Activated T-helper 1 cell treated with anti-CD3 and anti-CD28 coated beads, Interleukin-12 subunit alpha, Interleukin-12 subunit beta, Interleukin-2, Interleukin-4 antibody, amounts not matched to agents 30 ng/mL and 10 ng/mL and 1 ng/mL, durations not matched to agents 14 hours and 24 hours and 36 hours (primary cell): ENCODE data around the gene EEF2K. TPM values are rescaled to one million over a fixed set of nuclear protein-coding genes. Genes with fewer than 3 reads are reported as not detected.

ENCODE experiments used
- DNase-seq: peaks from one replicate; pipeline ENCODE4 v3.0.0; 2021; ENCODE audit warnings: low spot score
- H3K27ac Mint-ChIP-seq: one replicate; pipeline ENCODE4 v1.8.0; 2021; ENCODE audit warnings: mild to moderate bottlenecking, mixed read lengths
- H3K27me3 Mint-ChIP-seq: one replicate; pipeline ENCODE4 v1.8.0; 2022; ENCODE audit warnings: mild to moderate bottlenecking, moderate library complexity, mixed read lengths; ENCODE audit not compliant: insufficient read depth
- H3K36me3 Mint-ChIP-seq: one replicate; pipeline ENCODE4 v1.8.0; 2021; ENCODE audit warnings: low read depth, mixed read lengths
- H3K4me1 Mint-ChIP-seq: one replicate; pipeline ENCODE4 v1.8.0; 2021; ENCODE audit warnings: low read depth, mixed read lengths
- H3K4me3 Mint-ChIP-seq: one replicate; pipeline ENCODE4 v1.8.0; 2021; ENCODE audit warnings: mild to moderate bottlenecking, moderate library complexity, mixed read lengths
- H3K9me3 Mint-ChIP-seq: one replicate; pipeline ENCODE4 v1.8.0; 2021; ENCODE audit warnings: mixed read lengths
- intact Hi-C: fragments of 100-400 bp; cut with micrococcal nuclease; formaldehyde crosslinking; loops from one replicate; pipeline ENCODE4 v1.15.1; 2024
- total RNA-seq: library from RNA; stranded (reverse); gene quantifications from 2 replicates; pipeline ENCODE4 v1.2.3, GENCODE V29; 2022

Gene EEF2K
- total RNA-seq, 1 donor from 2014 or later = 28.3 TPM

- no peaks in the 10 kb centered on the region for H3K4me1 Mint-ChIP-seq
- no peak overlapping the region for H3K27ac Mint-ChIP-seq
- intact Hi-C loops = no loop called here
- no peaks in the 10 kb centered on the region for H3K27me3 Mint-ChIP-seq
- no peaks in the 10 kb centered on the region for H3K9me3 Mint-ChIP-seq
- DNase-seq = no peak
- H3K4me3 Mint-ChIP-seq = no peak overlapping the region
- peaks cover 40% of the 10 kb centered on the region for H3K36me3 Mint-ChIP-seq
Observed at GRCh38 chr16:22313876-22314470, 107.9 kb downstream of the EEF2K start.

DNA sequence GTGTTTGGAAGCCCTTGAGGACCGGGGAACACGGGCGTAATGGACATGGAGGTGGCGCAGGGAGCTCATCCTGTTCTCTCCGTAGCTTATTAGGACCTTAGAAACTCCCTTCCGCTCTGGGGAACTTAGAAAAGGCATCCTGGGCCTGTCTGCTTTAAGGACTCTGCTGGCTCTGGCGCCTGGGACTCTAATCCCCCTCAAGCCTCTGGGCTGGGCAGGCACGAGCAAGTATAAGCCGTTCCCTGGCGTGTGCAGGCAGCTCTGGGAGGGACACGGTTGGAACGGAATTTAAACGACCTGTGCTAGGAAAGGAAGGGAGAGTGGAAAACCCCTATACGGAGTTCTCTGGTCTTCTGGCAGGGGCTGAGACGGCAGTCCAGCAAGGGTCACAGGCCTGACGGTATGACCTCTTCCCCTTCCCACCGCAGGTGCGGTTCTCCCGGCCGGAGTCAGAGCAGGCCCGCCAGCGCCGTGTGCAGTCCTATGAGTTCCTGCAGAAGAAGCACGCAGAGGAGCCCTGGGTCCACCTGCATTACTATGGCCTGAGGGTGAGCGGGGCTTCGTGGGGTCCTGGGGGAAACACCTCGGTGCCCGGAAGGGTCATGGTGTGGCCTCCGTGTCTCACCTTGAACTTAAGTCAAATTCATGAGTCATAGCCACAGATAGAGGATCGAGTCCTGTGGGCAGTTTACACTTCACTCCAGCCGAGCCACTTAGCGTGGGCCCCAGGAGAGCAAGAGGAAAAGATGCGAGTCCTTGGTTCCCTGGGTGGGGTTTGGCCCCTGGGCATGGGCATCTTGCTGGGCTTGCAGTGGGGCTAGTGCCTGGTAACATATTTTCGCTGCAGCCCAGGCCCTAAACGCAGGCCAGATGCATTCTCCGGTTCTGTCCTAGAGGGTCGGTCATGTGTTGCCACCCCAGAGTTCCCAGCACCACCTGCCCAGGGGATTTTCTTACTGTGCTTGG, 108.9 kb downstream of the EEF2K start:
- intact Hi-C loops = no loop called here
- DNase-seq = no peak
- H3K4me3 Mint-ChIP-seq = no peak overlapping the region
- peaks cover 42% of the 10 kb centered on the region for H3K36me3 Mint-ChIP-seq
- no peaks in the 10 kb centered on the region for H3K9me3 Mint-ChIP-seq
- no peaks in the 10 kb centered on the region for H3K27me3 Mint-ChIP-seq
- no peaks in the 10 kb centered on the region for H3K4me1 Mint-ChIP-seq
- H3K27ac Mint-ChIP-seq = no peak overlapping the region

DNA sequence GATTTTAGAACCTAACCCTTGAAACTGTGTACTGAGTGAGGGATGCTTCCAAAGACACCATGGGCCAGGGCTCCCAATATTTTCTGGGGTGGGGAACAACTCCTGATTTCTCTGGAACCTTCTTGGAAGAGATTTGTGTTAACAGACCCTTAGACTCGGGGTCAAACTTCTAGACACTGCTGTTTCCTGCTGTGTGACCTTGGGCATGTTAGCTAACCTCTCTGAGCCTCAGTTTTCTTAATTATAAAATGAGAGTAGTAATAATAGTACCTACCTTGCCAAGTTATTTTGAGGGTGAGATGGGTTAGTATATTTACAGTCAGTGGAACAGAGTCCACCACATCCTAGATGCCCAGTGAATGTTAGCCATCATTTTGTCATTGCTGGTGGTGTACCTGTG, 109.9 kb downstream of the EEF2K start:
- peaks cover 47% of the 10 kb centered on the region for H3K36me3 Mint-ChIP-seq
- no peak for DNase-seq
- no peak overlapping the region for H3K4me3 Mint-ChIP-seq
- no peaks in the 10 kb centered on the region for H3K4me1 Mint-ChIP-seq
- intact Hi-C loops = no loop called here
- no peaks in the 10 kb centered on the region for H3K27me3 Mint-ChIP-seq
- no peaks in the 10 kb centered on the region for H3K9me3 Mint-ChIP-seq
- no peak overlapping the region for H3K27ac Mint-ChIP-seq

- Mint-ChIP-seq H3K27ac (no peak overlapping the region), H3K36me3 (peaks cover 50% of the 10 kb centered on the region)
Observed at GRCh38 chr16:22316411-22316811, 110.3 kb downstream of the EEF2K start.

DNA sequence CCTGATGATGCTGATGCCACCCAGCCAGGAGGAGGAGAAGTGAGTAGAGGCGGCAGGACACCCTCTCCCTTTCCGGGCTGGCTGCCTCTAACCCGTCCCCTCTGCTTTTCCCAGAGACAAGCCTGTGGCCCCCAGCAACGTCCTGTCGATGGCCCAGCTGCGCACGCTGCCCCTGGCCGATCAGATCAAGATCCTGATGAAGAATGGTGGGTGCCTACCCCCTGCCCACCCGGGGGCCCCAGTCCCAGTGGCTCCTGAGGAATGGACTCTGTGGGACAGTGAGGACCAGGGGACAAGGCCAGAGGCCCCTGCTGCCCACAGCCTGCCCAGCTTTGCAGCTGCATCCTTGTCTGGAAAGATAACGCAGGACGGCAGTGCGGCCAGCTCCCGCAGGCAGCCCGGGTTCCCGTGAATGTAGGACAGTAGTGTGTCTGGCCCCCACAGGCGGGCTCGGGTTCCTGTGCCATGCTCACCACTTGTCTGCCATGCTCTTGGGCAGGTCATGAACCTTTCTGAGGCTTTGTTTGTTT, 111.0 kb downstream of the EEF2K start:
- Mint-ChIP-seq H3K4me3 (no peak overlapping the region), H3K9me3 (no peaks in the 10 kb centered on the region), H3K36me3 (peaks cover 45% of the 10 kb centered on the region), H3K27ac (no peak overlapping the region), H3K4me1 (no peaks in the 10 kb centered on the region), H3K27me3 (no peaks in the 10 kb centered on the region)
- intact Hi-C loops = no loop called here
- DNase-seq = no peak

More at GRCh38 chr16:22316411-22316811, 110.3 kb downstream of the EEF2K start:
- intact Hi-C loops = no loop called here
- Mint-ChIP-seq H3K4me3 (no peak overlapping the region), H3K27me3 (no peaks in the 10 kb centered on the region), H3K9me3 (no peaks in the 10 kb centered on the region), H3K4me1 (no peaks in the 10 kb centered on the region)
- DNase-seq = no peak

DNA sequence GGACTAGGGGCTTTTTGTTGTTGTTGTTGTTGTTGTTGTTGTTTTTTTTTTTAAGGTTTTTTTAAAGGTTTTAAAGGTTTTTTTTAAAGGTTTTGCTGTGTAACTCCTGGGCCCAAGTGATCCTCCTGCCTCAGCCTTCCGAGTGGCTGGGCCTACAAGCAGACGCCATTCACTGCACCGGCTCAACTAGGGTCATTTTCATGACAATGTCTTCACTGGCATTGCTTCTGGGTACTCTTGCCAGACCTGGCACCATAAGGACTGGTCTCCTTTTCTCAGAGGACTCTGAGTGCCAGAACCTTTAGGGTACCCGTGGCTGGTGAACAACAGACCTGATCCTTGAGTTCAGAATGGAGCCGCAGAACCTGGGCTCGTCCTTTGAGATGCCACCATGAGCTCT, 111.5 kb downstream of the EEF2K start:
- no peak overlapping the region for H3K27ac Mint-ChIP-seq
- intact Hi-C loops = no loop called here
- H3K4me3 Mint-ChIP-seq = no peak overlapping the region
- H3K9me3 Mint-ChIP-seq = no peaks in the 10 kb centered on the region
- no peaks in the 10 kb centered on the region for H3K27me3 Mint-ChIP-seq
- H3K4me1 Mint-ChIP-seq = no peaks in the 10 kb centered on the region
- peaks cover 45% of the 10 kb centered on the region for H3K36me3 Mint-ChIP-seq
- DNase-seq = no peak

DNA sequence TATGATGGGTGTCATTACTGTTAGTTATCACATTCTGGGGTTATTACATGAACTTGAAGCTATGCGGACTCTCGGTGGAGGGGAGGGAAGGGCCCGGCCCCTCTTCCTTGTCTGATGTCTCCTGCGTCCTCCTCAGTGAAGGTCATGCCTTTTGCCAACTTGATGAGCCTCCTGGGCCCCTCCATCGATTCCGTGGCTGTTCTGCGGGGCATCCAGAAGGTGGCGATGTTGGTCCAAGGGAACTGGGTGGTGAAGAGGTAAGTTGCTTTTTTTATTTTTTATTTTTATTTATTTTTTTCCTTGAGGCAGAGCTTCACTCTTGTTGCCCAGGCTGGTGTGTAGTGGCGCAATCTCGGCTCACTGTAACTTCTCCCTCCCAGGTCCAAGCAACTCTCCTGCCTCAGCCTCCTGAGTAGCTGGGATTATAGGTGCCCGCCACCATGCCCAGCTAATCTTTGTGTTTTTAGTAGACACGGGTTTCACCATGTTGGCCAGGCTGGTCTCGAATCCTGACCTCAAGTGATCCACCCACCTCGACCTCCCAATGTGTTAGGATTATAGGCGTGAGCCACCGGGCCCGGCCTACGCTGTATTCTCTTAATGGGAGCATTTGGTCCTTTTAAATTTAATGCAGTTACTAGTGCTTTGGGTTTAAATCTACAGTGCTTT, 112.7 kb downstream of the EEF2K start:
- H3K4me1 Mint-ChIP-seq = no peaks in the 10 kb centered on the region

GRCh38 chr16:22320572-22321339, 114.7 kb downstream of the EEF2K start:
- Mint-ChIP-seq H3K36me3 (peaks cover 34% of the 10 kb centered on the region), H3K27ac (peak overlapping the region; percentile 48), H3K4me1 (no peaks in the 10 kb centered on the region), H3K4me3 (no peak overlapping the region), H3K9me3 (no peaks in the 10 kb centered on the region), H3K27me3 (no peaks in the 10 kb centered on the region)
- intact Hi-C loops = loop anchor here (1.0 to 2.0 kb wide), 3 partner anchors 20 to 54 kb away; partner anchors contain the start of gene CDR2
- no peak for DNase-seq

More for the DNA sequence above, 112.7 kb downstream of the EEF2K start:
- intact Hi-C loops = no loop called here
- DNase-seq = peak; percentile 42
- Mint-ChIP-seq H3K27ac (no peak overlapping the region), H3K36me3 (peaks cover 40% of the 10 kb centered on the region), H3K27me3 (no peaks in the 10 kb centered on the region), H3K4me3 (no peak overlapping the region), H3K9me3 (no peaks in the 10 kb centered on the region)

DNA sequence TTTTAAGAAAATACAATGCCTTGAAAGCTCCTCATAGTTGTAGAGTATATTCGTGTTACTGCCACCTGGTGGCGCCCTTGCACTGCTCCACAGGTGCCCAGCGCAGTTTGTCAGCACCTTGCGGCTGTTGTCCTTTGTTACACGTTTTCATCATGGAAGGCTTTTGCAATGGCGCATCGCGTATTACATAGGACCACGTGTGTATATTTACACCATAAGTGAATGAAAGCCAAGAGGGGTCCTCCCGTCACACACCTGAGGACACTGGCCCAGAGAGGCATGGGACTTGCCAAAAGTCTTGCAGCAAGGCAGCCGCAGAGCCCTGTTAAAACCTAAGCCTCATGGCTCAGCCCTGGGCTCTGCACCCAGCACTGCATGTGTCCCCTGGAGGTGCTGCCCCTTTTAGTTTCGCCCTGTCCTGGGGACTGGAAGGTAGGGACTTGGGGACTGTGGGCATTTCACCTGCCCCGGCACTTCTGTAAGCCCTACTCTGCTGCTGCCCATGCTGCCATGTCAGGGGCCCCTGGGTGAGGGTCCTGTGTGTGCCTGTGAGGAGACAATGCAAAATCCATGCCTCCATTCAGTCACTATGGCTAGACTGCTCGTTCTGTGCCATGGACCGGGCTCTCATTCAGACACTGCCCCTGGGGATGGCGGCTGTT, 115.4 kb downstream of the EEF2K start:
- Mint-ChIP-seq H3K27ac (peak overlapping the region; percentile 48), H3K4me1 (no peaks in the 10 kb centered on the region), H3K9me3 (no peaks in the 10 kb centered on the region), H3K36me3 (peaks cover 28% of the 10 kb centered on the region), H3K4me3 (no peak overlapping the region), H3K27me3 (no peaks in the 10 kb centered on the region)
- intact Hi-C loops = loop anchor here (1.0 to 2.0 kb wide), 3 partner anchors 21 to 53 kb away; partner anchors contain the start of gene CDR2
- peak; percentile 57 for DNase-seq

GRCh38 chr16:22322021-22322471, 116.0 kb downstream of the EEF2K start:
- no peak overlapping the region for H3K27ac Mint-ChIP-seq
- peaks cover 31% of the 10 kb centered on the region for H3K36me3 Mint-ChIP-seq
- no peaks in the 10 kb centered on the region for H3K27me3 Mint-ChIP-seq
- intact Hi-C loops = no loop called here
- no peak for DNase-seq
- H3K4me3 Mint-ChIP-seq = no peak overlapping the region
- H3K4me1 Mint-ChIP-seq = no peaks in the 10 kb centered on the region
- no peaks in the 10 kb centered on the region for H3K9me3 Mint-ChIP-seq

DNA sequence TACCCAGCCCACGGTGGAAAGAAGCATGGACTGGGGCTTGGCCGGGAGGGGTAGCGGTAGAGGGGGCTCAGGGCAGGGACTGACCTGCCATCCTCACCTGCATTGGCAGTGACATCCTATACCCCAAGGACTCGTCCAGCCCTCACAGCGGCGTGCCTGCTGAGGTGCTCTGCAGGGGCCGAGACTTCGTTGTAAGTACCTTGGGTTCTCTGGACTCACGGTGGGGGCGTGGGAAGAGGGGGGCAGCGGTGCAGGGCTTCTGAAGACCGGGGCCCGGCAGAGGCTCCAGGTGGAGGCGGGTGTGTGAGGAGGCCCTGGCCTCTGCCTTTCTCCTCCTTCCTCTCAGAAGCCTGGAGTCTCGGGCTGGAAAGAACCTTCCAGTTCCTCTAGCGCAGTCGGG, 116.7 kb downstream of the EEF2K start:
- H3K27ac Mint-ChIP-seq = no peak overlapping the region
- H3K4me3 Mint-ChIP-seq = no peak overlapping the region
- H3K4me1 Mint-ChIP-seq = no peaks in the 10 kb centered on the region
- no peaks in the 10 kb centered on the region for H3K27me3 Mint-ChIP-seq
- DNase-seq = no peak
- intact Hi-C loops = no loop called here
- H3K36me3 Mint-ChIP-seq = peaks cover 36% of the 10 kb centered on the region
- H3K9me3 Mint-ChIP-seq = no peaks in the 10 kb centered on the region
